ENCODE measurements around the gene CNTLN. TPM values are rescaled to one million over a fixed set of nuclear protein-coding genes. Genes with fewer than 3 reads are reported as not detected.

Gene CNTLN
- total and polyA plus RNA-seq, 9 of the 15 experiments (the other 6 are each of a cell fraction or from before 2014, with no cell fraction given): 0.08 TPM; not detected in 8

- CTCF ChIA-PET (ENCODE audit: low intra/inter-chr PET ratio): no interaction called here
- 0% methylated on average over 2 of the region's 2 CpGs for WGBS (ENCODE audit: insufficient coverage, low coverage, missing lambda C conversion rate)
- POLR2A ChIA-PET: no interaction called here
- no peaks in the 10 kb centered on the region for H3K36me3 ChIP-seq (ENCODE audit: control insufficient read depth, insufficient read depth, low read length)
- H3K9me3 ChIP-seq (replicated peaks; ENCODE audit: control insufficient read depth, insufficient read depth, low read depth, low read length): 0 out of 2 replicates have a peak, but pooled peaks cover 1% of the 10 kb centered on the region
- no peak overlapping the region for H3K27ac ChIP-seq (ENCODE audit: extremely low read depth, low read depth, low read length)
- H3K4me3 ChIP-seq: no peak overlapping the region
- no peak for TF ChIP-seq ZNF133 (CRISPR knock-in tag; IDR thresholded peaks at IDR 0.05)
- H3K9ac ChIP-seq (ENCODE audit: insufficient read depth in 1 of 2, low read depth in 2 of 2, low read length in 2 of 2): no peak overlapping the region
- intact Hi-C loops (cut with micrococcal nuclease): no loop called here
- ATAC-seq (no peak), FAIRE-seq (no peak), DNase-seq (ENCODE audit: extremely low read depth in 1 of 4, low spot score in 3 of 4) (no peak)
- in situ Hi-C loops (cut with MboI): no loop called here
- no peaks in the 10 kb centered on the region for H4K20me1 ChIP-seq (replicated peaks; ENCODE audit: control insufficient read depth, insufficient read depth, low read length)
- no peaks in the 10 kb centered on the region for H3K9me1 ChIP-seq (ENCODE audit: control insufficient read depth, insufficient read depth, low read length)
- no TSS peak for BruUV-seq (replicated peaks)
- H3K79me2 ChIP-seq (ENCODE audit: control insufficient read depth, insufficient read depth, low read length): no peaks in the 10 kb centered on the region
- H3K4me2 ChIP-seq (ENCODE audit: insufficient read depth, low read length): no peak overlapping the region
- H3K27me3 ChIP-seq (ENCODE audit: control insufficient read depth in 2 of 2, insufficient read depth in 2 of 2, low read length in 2 of 2): no peaks in the 10 kb centered on the region
- H2AFZ ChIP-seq (ENCODE audit: low read depth, low read length): no peak overlapping the region
- H3K4me1 ChIP-seq (replicated peaks in 1 of 2; ENCODE audit: control insufficient read depth in 2 of 2, insufficient read depth in 2 of 2, low read length in 2 of 2): no peaks in the 10 kb centered on the region
These were observed 226.5 kb downstream of the CNTLN start for GRCh38 chr9:17361378-17361777.

DNA sequence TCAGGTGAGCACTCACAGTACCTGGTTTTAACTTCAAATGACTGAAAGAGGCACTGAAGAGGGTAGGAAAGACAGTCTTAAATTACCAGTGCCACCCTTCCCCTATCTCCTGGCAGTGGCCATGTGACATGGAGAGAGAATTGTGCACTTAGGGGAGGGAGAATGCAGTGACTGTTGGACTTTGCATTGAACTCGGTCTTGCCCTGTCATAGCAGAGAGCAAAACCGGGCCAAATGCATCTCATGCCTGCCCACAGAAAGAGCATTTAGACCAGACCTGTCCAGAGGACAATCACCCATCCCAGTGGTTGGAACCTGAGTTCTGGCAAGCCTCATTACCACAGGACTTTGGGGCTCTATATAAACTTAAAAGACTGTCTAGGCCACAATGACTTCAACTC lies 232.2 kb downstream of the CNTLN start:
- CTCF ChIA-PET (ENCODE audit: low intra/inter-chr PET ratio): no interaction called here
- Histone ChIP-seq H3K9me3 (replicated peaks; ENCODE audit: control insufficient read depth, insufficient read depth, low read depth, low read length) (0 out of 2 replicates have a peak, but pooled peaks cover 1% of the 10 kb centered on the region), H3K4me1 (replicated peaks in 1 of 2; ENCODE audit: control insufficient read depth in 2 of 2, insufficient read depth in 2 of 2, low read length in 2 of 2) (no peaks in the 10 kb centered on the region), H3K27ac (ENCODE audit: extremely low read depth, low read depth, low read length) (no peak overlapping the region), H3K4me2 (ENCODE audit: insufficient read depth, low read length) (no peak overlapping the region), H3K27me3 (ENCODE audit: control insufficient read depth in 2 of 2, insufficient read depth in 2 of 2, low read length in 2 of 2) (no peaks in the 10 kb centered on the region), H3K36me3 (ENCODE audit: control insufficient read depth, insufficient read depth, low read length) (no peaks in the 10 kb centered on the region), H3K9me1 (ENCODE audit: control insufficient read depth, insufficient read depth, low read length) (no peaks in the 10 kb centered on the region), H4K20me1 (replicated peaks; ENCODE audit: control insufficient read depth, insufficient read depth, low read length) (no peaks in the 10 kb centered on the region), H3K9ac (ENCODE audit: insufficient read depth in 1 of 2, low read depth in 2 of 2, low read length in 2 of 2) (no peak overlapping the region), H3K4me3 (no peak overlapping the region), H3K79me2 (ENCODE audit: control insufficient read depth, insufficient read depth, low read length) (no peaks in the 10 kb centered on the region), H2AFZ (ENCODE audit: low read depth, low read length) (no peak overlapping the region)
- no peak for ATAC-seq
- POLR2A ChIA-PET: no interaction called here
- no TSS peak for BruUV-seq (replicated peaks)
- no peak for DNase-seq (ENCODE audit: extremely low read depth in 1 of 4, low spot score in 3 of 4)
- no peak for FAIRE-seq
- WGBS (ENCODE audit: insufficient coverage, low coverage, missing lambda C conversion rate): 0% methylated on average over 2 of the region's 2 CpGs
- in situ Hi-C loops (cut with MboI): no loop called here
- intact Hi-C loops (cut with micrococcal nuclease): no loop called here
- TF ChIP-seq NBN (IDR thresholded peaks at IDR 0.05; ENCODE audit: low read depth): no peak
- TF ChIP-seq, protein P1, sequence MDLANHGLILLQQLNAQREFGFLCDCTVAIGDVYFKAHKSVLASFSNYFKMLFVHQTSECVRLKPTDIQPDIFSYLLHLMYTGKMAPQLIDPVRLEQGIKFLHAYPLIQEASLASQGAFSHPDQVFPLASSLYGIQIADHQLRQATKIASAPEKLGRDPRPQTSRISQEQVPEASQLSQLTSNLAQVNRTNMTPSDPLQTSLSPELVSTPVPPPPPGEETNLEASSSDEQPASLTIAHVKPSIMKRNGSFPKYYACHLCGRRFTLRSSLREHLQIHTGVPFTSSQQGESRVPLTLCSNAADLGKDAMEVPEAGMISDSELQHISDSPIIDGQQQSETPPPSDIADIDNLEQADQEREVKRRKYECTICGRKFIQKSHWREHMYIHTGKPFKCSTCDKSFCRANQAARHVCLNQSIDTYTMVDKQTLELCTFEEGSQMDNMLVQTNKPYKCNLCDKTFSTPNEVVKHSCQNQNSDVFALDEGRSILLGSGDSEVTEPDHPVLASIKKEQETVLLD (IDR thresholded peaks at IDR 0.05): no peak
- TF ChIP-seq, protein P2, sequence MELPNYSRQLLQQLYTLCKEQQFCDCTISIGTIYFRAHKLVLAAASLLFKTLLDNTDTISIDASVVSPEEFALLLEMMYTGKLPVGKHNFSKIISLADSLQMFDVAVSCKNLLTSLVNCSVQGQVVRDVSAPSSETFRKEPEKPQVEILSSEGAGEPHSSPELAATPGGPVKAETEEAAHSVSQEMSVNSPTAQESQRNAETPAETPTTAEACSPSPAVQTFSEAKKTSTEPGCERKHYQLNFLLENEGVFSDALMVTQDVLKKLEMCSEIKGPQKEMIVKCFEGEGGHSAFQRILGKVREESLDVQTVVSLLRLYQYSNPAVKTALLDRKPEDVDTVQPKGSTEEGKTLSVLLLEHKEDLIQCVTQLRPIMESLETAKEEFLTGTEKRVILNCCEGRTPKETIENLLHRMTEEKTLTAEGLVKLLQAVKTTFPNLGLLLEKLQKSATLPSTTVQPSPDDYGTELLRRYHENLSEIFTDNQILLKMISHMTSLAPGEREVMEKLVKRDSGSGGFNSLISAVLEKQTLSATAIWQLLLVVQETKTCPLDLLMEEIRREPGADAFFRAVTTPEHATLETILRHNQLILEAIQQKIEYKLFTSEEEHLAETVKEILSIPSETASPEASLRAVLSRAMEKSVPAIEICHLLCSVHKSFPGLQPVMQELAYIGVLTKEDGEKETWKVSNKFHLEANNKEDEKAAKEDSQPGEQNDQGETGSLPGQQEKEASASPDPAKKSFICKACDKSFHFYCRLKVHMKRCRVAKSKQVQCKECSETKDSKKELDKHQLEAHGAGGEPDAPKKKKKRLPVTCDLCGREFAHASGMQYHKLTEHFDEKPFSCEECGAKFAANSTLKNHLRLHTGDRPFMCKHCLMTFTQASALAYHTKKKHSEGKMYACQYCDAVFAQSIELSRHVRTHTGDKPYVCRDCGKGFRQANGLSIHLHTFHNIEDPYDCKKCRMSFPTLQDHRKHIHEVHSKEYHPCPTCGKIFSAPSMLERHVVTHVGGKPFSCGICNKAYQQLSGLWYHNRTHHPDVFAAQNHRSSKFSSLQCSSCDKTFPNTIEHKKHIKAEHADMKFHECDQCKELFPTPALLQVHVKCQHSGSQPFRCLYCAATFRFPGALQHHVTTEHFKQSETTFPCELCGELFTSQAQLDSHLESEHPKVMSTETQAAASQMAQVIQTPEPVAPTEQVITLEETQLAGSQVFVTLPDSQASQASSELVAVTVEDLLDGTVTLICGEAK (IDR thresholded peaks at IDR 0.05): no peak
- TF ChIP-seq, protein P2 (CRISPR knock-in tag; IDR thresholded peaks at IDR 0.05): no peak
- TF ChIP-seq IFI16 (CRISPR knock-in tag; IDR thresholded peaks at IDR 0.05): no peak
